ENCODE measurements around the gene CREBBP.

DNA sequence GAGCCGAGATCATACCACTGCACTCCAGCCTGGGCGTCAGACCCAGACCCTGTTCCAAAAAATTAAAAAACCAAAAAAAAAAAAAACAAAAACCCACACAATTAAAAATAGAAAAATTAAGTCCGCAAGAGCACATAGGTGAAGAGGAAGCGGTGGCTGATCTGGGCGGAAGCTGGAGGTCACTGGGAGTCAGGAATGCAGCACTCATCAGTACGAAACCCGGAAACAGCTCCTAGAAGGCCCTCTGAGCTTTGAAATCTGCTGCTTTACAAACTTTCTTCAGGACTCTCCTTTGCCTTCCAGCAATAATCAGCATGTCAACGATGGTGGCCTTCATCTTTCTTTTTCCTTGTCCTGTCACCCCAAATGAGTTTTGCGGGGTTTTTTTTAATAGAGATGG, 192.7 kb downstream of the CREBBP start:
- TF ChIP-seq POLR2A (IDR thresholded peaks at IDR 0.05; ENCODE audit: low read depth, low read length) (no peak), POLR2AphosphoS5 (IDR thresholded peaks at IDR 0.05; ENCODE audit: low read depth, low read length) (no peak), TAF1 (IDR thresholded peaks at IDR 0.05; ENCODE audit: low read depth, low read length) (no peak), SPI1 (IDR thresholded peaks at IDR 0.05; ENCODE audit: low read depth, low read length) (no peak), PAX5 (IDR thresholded peaks at IDR 0.05; ENCODE audit: insufficient read depth, low read length, severe bottlenecking) (no peak)
